Posterior vena cava (tissue), 2 donors: ENCODE measurements around the gene SLC6A4. TPM values are rescaled to one million over a fixed set of nuclear protein-coding genes. Genes with fewer than 3 reads are reported as not detected.
"Not testable (repeated sequence)": the region's sequence is repeated elsewhere in the genome, so short reads cannot be mapped to it uniquely, and the experiment has no call there.

Experiments
- DNase-seq: peaks from one replicate; pipeline ENCODE4 v3.0.0-alpha.2; 2020; ENCODE audit warnings: low spot score
- intact Hi-C, 2 donors: fragments of 100-400 bp; cut with DNase I; formaldehyde crosslinking; loops; one replicate each; pipeline versions ENCODE4 v1.14.1 to v1.14.2; 2022 to 2023
- total RNA-seq, 2 donors: library from RNA; stranded (reverse); fragmentation: NEBNext Ultra II Directional; extraction: Animal tissue kit (Norgen Biotek cat#: 25700); gene quantifications; one replicate each; pipeline ENCODE4 v1.2.1, GENCODE V29; 2021
- donor health status: DM: yes; HTN: yes; CAD: no.
- donor health status: DM: yes; HTN: yes; CAD: no.

The SLC6A4 gene
- total RNA-seq, 2 donors from 2014 or later: 0.28 TPM; not detected in 1

DNA sequence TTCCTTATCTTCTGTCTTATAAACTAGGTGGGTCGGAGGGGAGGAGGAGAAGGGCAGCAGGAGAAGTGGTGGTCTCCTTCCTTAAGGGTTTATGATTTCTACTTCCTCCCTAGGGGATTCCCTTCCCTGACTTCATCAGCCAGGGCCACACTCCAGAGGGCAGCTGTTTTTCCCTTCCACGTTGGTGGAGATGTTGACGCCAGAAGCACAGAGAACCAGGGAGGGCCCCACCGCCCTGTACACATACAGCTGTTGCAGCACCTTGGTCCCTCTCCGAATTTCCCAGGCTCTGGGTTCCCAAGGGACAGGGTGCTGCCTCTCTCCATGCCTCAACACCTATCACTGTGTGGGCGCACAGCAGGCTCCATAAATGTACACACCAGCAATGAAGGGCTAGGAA, 5.6 kb upstream of the SLC6A4 start:
- no peak for DNase-seq
- intact Hi-C loops: no loop called here

DNA sequence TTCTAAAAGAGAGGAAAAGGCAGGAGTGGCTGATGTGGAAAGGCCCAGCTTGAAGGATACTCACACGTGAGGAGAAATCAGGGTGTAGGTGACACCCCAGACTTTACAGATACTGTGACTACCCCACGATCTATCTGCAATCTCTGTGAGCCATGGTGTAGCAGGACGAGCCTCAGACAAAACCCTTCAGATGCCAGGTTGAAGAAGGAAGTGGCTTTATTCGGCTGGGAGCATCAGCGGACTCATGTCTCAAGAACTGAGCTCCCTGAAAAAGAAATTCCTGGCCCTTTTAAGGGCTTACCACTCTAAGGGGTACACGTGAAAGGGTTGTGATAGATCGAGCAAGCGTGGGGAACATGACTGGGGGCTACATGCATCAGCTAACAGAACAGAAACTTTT, 4.7 kb upstream of the SLC6A4 start:
- DNase-seq: no peak

DNA sequence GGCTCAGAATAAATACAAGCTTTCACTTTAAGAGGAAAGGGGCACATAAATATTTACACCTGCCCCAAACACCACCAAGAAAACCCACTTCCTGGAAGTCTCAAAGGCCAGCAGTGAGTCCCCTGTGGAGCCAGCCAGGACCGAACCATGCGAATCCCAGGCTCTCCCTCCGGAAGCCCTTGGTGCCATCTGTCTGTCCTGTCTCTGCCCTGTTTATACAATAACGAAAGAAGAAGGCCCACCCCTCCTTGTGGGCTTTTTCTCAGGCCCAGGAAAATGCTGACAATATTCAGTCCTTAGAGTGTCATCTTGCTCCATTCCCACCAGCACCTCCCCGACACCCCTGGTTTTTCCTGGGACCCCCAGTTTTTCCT, 3.6 kb upstream of the SLC6A4 start:
- no peak for DNase-seq
- intact Hi-C loops: no loop called here

More for the DNA sequence above, 4.7 kb upstream of the SLC6A4 start:
- intact Hi-C loops: no loop called here

DNA sequence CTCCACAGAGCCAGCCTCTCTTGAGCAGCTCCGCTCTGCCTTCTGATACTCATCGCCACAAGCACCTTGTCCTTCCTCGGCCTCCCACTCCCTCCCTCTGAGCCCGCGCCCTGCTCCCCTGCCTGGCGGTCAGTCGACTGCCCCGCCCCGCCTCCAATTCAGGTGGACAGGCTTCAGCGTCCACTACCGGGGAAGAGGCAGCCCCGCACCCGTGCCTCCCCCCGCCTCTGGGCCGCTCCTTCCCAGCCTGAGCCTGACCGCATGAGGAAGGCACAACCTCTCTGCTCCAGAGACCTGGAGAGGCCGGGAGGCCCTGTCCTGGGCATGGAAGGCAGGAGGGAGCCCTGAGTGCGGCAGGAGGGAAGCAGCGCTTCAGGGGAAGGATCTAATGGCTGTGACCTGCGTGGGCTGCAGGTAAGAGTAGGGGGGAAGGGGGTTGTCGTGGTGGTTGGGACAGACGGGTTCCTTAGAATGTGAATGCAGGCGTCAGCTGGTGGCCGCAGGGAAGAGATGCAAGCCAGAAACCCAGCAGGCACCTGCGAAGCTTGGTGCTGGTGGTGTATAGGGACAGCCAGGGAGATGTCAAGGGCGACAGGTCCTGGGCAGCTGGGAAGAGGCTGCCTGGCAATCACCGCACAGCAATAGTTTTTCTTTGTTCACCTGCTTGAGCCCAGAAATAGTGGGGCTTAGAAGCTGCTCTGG, 3.0 kb upstream of the SLC6A4 start:
- intact Hi-C loops: no loop called here
- DNase-seq: no peak

- DNase-seq: no peak
- intact Hi-C loops: no loop called here
Measured at GRCh38 chr17:30238003-30238344, 2.5 kb upstream of the SLC6A4 start.

DNA sequence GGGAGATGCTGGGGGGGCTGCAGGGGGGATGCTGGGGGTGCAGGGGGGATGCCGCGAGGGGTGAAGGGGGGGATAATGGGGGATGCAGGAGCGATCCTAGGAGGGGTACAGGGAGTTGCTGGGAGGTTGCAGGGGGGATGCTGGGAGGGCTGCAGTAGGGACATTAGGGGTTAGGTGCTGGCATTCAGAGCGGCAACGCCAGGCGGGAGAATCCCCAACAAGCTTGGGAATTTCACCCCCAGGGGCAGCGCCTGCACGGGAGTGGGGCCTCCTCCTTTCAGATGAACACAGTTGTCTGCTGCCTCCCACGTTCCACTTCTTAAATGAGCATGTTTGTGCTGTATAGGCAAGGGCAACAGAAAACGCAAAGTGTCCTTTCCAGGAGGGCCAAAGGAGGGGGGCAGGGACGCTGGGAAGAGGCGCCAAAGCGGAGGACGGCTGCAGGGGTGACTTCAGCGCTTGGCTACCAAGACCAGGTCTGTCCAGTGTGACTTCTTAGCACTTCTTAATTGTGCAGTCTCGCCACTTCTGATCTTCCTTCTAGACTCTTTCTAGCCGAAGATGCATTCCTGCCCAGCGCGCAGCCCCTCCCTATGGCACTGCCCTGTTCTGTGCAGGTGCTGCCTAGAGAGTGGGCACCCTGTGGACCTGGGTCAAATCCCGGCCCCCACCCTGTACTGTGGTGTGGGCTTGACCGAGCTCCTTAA, 2.0 kb upstream of the SLC6A4 start:
- peak; percentile 51 for DNase-seq
- intact Hi-C loops: no loop called here

GRCh38 chr17:30236766-30237165, 1.3 kb upstream of the SLC6A4 start:
- DNase-seq: peak; percentile 89
- intact Hi-C loops: no loop called here

- intact Hi-C loops: no loop called here
- DNase-seq: no peak
Measured at GRCh38 chr17:30236297-30236624, 764 bp upstream of the SLC6A4 start.

DNA sequence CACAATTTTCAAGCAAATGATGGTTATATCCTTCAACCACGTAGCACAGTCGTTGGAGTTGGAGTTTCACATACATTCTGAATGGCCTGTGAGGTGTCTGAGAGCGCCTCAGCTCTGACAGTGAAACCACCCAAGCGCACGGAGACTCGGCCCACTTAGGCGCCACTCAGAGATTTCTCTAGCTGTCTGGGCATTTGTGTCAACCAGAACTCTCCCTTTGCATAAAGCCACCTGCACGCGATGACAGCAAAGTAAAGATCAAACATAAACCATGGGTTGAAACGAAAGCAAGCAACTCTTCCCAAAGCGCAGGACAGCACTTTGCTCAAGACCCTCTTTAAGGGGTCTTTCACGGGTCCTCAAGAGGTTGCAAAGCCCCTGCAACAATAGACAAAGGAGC, 533 bp downstream of the SLC6A4 start:
- intact Hi-C loops: no loop called here
- peak; percentile 54 for DNase-seq

DNA sequence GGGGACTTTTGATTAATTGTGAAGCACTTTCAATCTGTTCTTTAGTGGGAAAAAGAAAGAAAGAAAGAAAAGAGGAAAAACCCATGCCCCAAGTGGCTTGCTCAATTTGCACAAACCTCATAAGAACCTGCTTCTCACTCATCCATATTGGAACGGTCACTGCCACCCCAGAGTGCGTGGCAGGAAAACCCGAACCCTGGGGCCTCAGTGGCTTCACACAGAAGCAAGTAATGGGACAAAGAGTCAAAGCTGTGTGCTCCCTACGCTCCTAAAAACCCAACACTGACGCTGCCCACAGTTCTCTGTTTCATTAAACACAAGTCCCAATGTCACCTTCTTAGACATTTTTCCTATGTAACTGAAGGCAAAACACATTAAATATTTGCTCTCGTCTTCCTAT, 1.2 kb downstream of the SLC6A4 start:
- peak; percentile 22 for DNase-seq
- intact Hi-C loops: no loop called here

GRCh38 chr17:30232824-30233427, 2.6 kb downstream of the SLC6A4 start:
- intact Hi-C loops: no loop called here
- DNase-seq: peak; percentile 24

DNA sequence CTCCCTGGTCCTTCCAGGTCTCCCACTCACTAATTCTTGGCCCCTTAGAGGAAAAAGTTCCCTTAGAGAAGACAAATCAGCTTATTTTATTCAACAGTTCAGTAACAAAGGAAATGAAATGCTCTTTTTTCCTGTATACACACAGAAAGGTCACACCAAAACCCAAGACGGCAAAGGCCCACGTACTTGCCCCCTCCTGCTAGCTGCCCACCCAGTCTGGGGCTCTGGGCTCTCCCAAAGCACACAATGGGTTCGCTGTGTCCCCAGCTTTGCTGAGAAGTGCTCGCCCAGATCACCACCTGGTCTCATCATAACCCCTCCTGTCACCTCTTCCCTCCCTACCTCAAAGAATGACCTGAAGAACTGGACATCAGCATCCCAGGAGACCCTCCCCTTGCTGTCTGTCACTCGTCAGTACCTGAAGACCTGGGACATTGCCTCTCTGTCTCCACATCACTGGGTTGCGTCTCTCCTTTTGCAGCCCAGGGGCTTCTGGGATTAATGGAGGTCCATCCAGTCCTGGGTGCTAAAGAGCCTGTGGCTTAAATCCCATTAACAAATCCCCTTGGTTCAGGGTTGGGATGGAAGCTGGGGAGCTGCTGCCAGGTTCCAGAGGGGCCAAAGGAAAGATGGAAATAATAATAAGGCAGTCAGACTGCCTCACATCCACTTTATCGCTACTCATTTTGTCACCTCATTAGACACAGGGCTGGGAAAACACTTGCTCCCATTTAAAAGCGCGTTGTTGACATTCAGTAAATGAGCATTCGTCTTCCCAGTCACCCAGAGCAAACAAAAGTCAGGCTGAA, 3.3 kb downstream of the SLC6A4 start:
- DNase-seq: peak; percentile 48
- intact Hi-C loops: no loop called here

DNA sequence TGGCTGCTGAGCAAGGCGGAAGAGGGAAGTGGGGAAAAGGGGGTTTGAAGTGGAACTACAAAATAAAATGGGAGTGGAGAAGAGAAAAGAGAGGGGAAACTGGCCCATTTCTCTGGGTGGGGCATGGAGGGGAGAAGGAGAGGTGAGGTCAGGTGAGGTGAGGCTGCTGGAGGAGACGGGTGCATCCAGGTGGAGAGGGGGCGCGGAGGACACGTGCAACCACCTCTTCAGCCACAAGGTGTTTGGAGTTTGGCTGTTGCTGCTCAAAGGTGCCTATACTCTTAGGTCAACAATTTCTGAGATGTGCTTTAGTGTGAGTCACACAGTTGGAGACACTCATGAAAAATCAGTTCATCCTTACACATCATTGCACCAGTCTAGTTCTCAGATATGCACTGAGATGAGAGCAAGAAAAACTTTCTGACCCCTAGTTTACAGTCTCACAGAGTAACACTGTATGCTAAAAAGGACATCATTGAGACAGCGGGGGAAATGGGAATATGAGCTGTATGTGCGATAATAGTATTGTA, 4.8 kb downstream of the SLC6A4 start:
- intact Hi-C loops: no loop called here
- peak; percentile 20 for DNase-seq

DNA sequence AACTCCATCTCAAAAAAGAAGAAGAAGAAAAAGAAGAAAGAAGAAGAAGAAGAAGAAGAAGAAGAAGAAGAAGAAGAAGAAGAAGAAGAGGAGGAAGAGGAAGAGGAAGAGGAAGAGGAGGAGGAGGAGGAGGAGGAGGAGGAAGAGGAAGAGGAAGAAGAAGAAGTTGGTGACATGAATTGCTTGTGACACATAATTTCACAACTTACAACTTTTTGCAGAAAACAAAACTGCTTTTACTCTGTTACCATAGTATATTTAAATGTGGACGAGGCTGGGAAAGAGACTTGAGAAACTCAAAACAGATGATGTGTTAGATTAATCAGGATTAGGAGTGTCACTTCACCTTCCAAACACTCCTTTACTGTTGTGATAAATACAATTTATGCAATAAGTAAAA, 5.5 kb downstream of the SLC6A4 start:
- intact Hi-C loops, DNase-seq: not testable (repeated sequence)

- peak; percentile 31 for DNase-seq
- intact Hi-C loops: no loop called here
Measured at GRCh38 chr17:30229012-30229411, 6.5 kb downstream of the SLC6A4 start.

DNA sequence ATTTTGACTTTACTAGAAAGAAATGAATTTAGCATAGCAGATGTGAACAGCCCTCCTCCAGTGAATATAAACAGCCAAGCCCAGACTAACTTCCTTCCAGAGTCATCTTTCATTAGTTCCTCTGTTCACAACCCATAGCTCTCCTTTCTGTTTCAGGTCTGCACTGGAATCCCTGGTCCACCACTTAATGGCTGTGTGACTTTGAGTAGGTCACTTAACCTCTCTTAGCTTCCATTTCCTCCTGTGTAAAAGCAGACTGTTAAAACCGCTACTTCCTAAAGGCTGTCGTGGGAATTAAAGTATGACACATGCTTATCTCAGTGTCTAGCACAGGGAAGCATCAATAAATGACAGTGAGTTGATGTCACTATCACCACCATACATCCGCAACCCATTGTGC, 7.5 kb downstream of the SLC6A4 start:
- intact Hi-C loops: no loop called here
- peak; percentile 4 for DNase-seq

- intact Hi-C loops: no loop called here
- peak; percentile 43 for DNase-seq
Measured at GRCh38 chr17:30226878-30227277, 8.6 kb downstream of the SLC6A4 start.

DNA sequence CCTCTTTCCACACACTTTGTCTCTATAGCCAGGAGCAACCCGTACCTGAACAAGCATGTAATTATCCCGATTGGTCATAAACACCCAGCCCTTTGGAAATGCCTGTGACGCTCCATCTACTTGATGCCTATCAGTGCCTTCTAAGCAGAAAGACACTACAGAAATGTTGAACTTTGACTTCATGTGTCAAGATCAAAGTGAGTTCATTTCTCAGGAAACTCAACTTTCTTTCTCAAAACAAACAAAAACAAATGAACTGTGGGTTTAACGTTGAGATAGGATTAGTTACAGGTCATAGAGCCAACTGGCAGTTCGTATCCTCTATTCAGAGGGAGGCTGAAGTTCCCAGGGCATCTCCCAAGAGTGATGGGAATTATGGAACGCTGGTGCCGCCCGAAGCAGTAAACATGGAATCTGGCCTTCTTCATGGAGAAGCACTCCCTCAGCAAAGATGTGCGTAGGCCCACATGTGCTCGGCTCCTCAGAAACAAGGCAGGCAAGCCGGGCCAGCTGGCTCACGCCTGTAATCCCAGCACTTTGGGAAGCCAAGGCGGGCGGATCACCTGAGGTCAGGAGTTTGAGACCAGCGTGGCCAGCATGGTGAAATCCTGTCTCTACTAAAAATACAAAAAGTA, 9.5 kb downstream of the SLC6A4 start:
- DNase-seq: peak; percentile 64
- intact Hi-C loops: no loop called here

DNA sequence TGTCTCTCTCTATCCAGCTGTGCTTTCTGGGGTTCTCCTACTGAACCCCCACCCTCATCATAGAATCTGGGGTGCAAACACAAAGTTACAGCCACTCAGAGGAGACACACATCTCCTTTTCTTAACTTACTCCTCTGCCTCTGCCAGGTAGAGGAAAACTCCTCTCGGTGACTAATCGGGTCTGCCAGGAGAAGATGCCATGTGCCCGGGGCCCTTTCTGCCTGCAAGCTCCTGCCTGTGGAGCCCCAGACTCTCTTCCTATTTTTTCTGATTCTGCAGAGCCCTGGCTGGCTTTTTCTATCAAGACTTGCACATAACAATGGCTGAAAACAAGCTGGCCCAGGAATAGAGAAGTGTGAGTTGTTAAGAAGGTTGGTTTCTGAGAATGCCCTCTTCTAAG, 10.4 kb downstream of the SLC6A4 start:
- peak; percentile 4 for DNase-seq
- intact Hi-C loops: no loop called here
